Astrocyte (in vitro differentiated cells and primary cell): ENCODE data around the gene TRAPPC12.

Experiments
- CTCF ChIP-seq: IDR thresholded peaks from 2 replicates; pipeline ENCODE4 v1.5.1; 2011; ENCODE audit warnings: low read depth, mild to moderate bottlenecking, inconsistent platforms, low read length, moderate library complexity; ENCODE audit not compliant: insufficient read depth
- EZH2 ChIP-seq: IDR thresholded peaks from 2 replicates; pipeline ENCODE4 v1.6.1; 2012; ENCODE audit warnings: mild to moderate bottlenecking, low read length, inconsistent platforms; ENCODE audit not compliant: insufficient read depth

GRCh38 chr2:3491716-3492474 is 112.4 kb downstream of the TRAPPC12 start:
- no peak for TF ChIP-seq CTCF
- no peak for TF ChIP-seq EZH2
